ENCODE data around the gene ROBO1. TPM values are rescaled to one million over a fixed set of nuclear protein-coding genes. Genes with fewer than 3 reads are reported as not detected.

ROBO1 gene
- total and polyA plus RNA-seq, 2 of the 13 experiments (the other 11 are each of a cell fraction or from before 2014, with no cell fraction given) = 52.2 to 71.0 TPM

GRCh38 chr3:79019137-79019923 lies 748.5 kb downstream of the ROBO1 start (continued):
- TF ChIP-seq ZNF407 (CRISPR knock-in tag; IDR thresholded peaks at IDR 0.05; ENCODE audit: not compliant biosample characterization) (peak; percentile 62), ZNF329 (CRISPR knock-in tag; IDR thresholded peaks at IDR 0.05; ENCODE audit: low read depth) (no peak), HNRNPL (IDR thresholded peaks at IDR 0.05; ENCODE audit: low read depth, low read length) (no peak), TOE1 (CRISPR knock-in tag; IDR thresholded peaks at IDR 0.05) (no peak), HNRNPLL (IDR thresholded peaks at IDR 0.05; ENCODE audit: low read depth, low read length, poor library complexity, severe bottlenecking) (peak; percentile 53), ZMAT3 (CRISPR knock-in tag; conservative IDR thresholded peaks at IDR 0.05) (no peak; the same call in 1 of the 2 replicates), MAFG (CRISPR knock-in tag; IDR thresholded peaks at IDR 0.05) (no peak), NFATC3 (CRISPR knock-in tag; IDR thresholded peaks at IDR 0.05) (0 out of 2 replicates have a peak, but pooled peaks have one; percentile 52), ZNF614 (CRISPR knock-in tag; IDR thresholded peaks at IDR 0.05; ENCODE audit: borderline replicate concordance) (no peak), ZNF34 (CRISPR knock-in tag; IDR thresholded peaks at IDR 0.05; ENCODE audit: borderline replicate concordance) (peak; percentile 91; the same call in 1 of the 2 replicates), GFI1 (CRISPR knock-in tag; IDR thresholded peaks at IDR 0.05; ENCODE audit: borderline replicate concordance) (peak; percentile 24; the same call in 1 of the 2 replicates), KLF15 (CRISPR knock-in tag; IDR thresholded peaks at IDR 0.05; ENCODE audit: borderline replicate concordance) (no peak), ZNF430 (CRISPR knock-in tag; IDR thresholded peaks at IDR 0.05) (peak; percentile 22; the same call in 1 of the 2 replicates)
